GM21825 (cell line): ENCODE results near the gene BARX1.

Experiments used
- ATAC-seq: cut with Tn5 transposase; IDR thresholded peaks from one replicate; pipeline ENCODE4 v1.9.1; 2021; ENCODE audit warnings: mild to moderate bottlenecking, moderate library complexity; ENCODE audit not compliant: unreplicated experiment

Gene BARX1

DNA sequence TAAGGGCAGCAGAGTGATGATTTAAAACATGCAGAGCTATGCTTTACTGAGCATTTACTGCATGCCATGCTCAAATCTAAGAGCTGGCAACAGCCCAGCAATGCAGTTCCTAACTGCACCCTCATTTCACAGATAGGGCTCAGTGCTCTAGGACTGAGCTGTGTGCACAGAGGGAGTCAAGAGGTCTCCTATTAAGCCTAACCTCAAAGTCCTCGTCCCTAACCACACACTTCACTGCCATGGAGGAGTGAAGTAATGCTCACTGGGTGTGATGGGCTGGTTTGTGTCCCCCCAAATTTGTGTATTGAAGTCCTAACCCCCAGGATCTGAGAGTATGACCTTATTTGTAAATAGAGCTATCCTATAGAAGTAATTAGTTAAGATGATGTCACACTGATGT, 25.9 kb downstream of the BARX1 start:
- ATAC-seq: no peak

DNA sequence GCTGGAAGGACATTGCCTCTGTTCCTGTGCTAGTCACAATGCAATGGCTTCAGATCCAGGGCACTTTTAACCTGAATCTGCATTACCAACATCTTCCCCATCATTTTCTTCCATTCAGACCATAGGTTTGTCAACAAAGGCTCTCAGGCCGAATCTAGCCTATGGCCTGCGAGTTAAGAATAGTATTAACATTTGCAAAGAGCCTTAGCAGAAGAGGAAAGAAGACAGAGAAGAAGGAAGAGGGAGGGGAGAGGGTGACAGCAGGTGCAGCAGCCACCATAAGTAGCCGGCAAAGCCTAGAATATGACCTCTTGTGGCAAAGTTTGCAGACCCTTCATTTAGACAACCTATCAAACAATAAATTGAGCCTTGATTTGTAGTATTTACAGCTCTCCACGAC, 32.6 kb downstream of the BARX1 start:
- no peak for ATAC-seq

DNA sequence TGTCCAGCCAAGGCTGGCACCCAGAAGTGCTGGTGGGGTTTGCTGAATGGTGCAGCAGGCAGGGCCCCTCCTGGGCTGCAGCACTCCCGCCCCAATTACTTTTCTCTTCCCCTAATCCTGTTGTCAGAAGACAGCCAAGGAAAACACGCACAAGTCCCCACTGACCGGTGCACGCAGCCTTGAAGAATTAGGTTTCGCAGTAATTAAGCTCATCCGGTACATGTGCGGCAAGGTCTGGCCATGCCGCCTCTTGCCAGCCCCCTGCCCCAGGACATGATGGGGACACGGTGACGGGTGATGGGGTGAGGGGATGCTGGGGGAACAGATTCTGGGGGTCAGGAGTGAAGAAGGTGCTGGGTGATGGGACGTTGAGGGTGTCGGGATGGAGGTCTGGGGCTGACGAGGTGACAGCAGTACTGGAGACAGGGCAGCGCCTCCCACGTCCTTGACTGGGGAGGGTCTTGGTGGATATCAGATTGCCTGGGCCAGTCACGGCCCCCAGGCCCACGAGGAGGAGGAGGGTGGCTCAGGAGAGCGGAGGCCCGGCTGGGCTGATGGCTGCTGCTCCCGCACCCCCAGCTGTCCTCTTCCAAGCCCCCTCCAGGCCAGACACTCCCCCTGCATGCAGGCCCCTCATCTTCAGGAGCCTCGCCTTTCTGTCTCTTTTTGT, 34.9 kb downstream of the BARX1 start:
- no peak for ATAC-seq

DNA sequence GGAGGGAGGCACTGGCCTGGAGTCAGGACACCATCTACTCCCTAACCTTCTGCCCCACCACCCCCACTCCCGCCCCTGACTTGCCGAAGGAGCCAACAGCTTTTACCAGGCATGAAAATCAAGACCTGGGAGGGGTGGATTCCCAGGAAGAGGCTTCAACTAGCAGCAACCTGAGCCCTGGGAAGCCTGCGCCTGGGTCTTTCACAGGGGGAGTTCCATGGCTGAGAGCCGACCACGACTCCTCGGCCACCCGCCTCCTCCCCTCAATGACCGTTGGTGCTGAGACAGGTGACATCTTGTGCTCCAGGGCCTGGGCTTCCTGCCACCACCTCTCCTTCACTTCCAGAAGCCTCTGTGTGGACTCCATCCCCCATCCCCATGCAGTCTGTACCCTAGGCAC, 37.1 kb downstream of the BARX1 start:
- no peak for ATAC-seq

DNA sequence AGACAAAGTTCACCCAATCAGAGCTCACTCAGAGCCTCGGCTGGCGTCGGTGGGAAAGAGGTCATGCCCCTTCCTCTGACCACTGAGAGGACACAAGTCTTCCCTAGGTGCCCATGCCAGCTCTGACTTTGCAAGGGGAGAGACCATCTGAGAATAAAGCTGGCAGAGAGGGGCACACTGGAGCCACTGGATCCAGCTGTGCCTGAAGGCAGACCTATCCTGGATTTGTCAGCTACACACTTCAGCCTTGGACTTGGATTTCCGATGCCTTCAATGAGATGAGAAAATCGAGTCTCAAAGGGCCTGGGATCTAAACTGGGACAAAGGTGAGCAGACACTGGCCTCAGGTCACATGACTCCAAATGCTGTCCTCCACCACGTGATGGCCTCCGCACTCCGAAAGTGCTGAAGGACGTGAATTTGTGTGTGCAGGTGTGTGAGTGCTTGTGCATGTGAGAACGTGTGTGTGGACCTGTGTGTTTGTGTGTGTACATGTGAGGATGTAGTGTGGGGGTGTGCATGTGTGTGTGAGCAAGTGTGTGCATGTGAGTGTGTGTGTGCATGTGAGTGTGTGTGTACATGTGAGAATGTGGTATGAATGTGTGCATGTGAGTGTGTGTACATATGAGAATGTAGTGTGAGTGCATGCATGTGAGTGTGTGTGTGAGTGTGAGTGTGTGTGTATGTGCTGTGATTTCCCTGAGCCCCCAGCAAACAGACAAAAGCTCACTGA, 37.9 kb downstream of the BARX1 start:
- ATAC-seq: no peak

DNA sequence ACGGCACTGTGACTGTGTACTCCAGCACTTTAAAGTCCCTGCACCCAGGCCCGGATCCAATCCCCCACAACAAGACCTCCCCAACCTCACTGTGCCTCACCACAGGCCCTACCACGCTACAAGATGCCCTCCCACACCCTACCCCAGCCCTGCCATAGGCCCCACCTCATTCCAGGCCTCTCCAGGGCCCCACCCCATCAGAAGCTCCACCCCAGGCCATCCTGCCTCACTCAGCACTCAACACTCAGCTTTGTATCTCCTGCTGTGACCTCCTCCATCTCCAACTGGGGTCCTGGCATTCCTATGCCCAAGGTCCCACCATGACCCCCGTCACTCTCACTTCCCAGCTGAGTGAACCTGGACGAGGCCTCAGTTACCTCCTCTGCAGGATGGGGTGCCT, 38.8 kb downstream of the BARX1 start:
- no peak for ATAC-seq

DNA sequence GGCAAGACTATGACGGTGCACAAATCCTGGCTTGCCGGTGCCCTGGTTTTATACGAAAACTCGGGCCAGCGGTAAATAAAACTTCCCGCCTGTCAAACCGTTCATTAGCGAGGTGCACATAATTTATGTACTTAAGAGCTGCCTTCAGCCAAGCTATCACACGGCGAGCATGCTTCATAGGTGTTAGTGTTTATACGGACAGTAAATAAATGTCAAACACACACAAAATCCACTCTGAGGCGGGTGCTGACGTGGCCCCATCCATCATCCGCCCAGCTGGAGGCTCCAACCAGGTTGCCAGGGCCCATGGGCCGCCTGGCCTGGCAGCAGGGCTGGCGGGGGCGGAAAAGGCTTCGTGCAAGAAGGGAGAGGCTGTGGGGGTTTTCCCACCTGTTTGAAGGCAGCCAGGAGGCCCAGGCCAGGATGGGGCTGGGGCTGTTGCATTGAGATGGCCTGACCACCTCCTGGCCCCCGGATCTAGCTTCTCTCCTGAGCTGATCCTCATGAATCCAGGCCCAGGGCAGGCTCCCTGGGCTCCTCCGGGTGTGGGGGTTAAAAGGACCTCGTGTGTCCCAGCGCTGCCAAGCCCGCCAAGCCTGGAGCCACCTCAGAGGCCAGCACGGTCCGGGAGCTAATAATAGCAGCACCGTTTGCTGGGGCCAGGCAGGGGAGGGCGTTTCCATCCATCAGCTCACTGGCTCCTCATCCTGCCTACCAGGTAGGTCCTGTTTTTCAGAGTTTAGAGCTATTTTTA, 43.2 kb downstream of the BARX1 start:
- ATAC-seq: no peak

DNA sequence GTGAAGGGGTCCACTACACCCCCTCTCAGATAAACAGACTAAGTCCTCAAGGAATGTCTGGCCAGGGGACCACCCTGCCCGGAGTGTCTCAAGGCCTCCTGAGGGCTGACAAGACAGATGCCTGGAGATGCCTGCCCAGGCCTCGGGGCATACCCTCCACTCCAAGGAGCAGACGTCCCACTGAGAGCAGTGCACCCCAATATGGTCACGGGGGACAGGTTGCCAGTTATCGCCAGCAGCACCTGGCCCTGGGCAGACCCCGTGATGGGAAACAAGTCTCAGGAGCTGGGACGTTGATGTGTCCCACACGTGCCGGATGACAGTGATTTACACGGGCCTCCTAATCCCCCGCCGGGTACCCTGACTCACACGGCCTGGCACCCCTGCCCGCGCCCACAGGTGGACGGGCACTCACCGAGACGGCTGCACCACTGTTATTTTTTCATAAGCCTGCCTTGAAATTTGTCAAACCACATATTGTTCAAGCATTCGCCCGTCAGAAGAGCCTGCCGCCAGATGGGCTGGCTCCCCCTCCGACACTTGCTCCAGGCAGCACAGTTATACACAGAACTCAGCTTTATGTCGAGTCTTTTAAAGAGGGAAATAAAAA, 43.9 kb downstream of the BARX1 start:
- ATAC-seq: no peak

DNA sequence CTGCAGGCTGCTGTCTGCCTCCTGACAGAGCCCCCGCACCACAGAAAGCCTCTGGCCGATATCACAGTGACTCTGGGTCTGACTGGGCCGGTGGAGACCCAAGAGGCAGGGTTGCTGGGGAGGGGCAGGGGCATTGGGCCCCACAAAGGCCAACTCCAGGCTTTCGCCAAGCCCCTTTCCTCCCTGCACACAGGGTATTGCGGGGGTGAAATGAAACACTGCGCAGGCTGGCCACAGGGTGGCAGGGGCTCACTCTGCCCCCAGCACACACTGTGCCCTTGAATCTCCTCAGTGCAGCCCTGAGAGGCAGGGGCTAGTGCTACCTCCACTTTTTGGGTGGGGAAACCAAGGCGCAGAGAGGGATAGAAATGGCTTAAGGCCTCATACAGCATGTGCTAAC, 44.6 kb downstream of the BARX1 start:
- no peak for ATAC-seq

DNA sequence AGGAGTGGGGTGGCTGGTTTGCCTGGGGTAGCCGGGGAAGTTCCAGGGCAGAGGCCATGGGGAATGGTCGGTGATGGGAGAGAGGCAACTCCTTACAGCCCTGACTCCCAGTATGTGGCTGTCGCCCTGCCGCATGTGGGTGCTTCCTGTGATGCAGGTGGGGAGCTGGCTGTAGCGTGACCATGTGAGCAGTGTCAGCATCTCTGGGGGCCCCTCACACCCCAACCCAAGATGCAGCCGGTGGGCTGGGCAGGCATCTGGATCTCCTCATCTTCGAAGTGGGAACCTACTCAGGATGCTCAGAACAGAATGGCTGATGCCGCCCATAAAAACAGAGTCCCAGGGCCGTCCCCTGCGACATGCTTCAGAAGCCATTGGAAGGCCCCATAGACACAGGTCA, 45.0 kb downstream of the BARX1 start:
- ATAC-seq: no peak

DNA sequence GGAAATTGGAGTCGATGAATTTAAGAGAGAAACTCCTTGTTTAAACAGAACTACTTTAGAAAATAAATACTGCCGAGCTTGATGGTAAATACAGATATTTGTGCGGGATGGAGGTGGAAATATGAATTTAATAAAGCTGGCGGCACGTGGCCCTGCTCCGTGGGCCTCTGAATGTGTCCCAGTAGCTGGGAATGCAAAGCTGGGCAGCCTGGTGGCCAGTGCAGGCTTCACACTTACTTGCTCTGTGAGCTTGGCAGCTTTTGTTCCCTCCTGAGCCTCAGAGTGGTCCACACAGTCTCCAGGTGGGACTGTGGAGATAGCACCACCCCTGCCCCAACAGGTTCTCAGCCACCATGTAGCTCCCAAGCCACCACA, 45.9 kb downstream of the BARX1 start:
- no peak for ATAC-seq

DNA sequence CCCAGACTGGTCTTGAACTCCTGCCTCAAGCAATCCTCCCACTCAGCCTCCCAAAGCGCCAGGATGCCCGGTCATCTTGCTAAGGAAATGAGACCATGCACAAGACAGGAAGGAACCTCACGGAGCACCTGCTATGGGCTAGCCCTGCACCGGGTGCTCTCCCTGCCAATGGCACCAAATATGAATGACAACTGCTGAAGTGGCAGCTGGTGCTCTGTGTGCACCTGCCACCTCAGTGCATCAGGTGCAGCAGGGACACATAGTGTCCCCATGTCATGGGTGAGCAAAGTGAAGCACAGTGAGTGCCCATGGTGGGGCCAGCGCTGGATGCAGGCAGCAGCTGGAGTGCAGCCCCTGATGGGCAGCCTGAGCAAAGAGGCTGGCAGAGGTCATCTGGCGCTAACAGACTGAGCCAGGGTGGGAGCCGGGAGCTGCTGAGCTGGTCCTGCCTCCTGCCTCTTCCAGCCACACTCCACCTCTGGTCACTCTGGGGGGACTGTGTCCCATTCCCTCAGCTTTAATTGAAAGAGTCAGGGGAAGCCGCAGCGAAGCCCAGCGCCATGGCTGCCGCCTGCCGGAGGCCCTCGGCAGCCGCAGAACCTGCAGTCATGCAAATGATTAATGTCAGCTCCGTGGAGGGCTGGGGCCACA, 46.4 kb downstream of the BARX1 start:
- no peak for ATAC-seq

DNA sequence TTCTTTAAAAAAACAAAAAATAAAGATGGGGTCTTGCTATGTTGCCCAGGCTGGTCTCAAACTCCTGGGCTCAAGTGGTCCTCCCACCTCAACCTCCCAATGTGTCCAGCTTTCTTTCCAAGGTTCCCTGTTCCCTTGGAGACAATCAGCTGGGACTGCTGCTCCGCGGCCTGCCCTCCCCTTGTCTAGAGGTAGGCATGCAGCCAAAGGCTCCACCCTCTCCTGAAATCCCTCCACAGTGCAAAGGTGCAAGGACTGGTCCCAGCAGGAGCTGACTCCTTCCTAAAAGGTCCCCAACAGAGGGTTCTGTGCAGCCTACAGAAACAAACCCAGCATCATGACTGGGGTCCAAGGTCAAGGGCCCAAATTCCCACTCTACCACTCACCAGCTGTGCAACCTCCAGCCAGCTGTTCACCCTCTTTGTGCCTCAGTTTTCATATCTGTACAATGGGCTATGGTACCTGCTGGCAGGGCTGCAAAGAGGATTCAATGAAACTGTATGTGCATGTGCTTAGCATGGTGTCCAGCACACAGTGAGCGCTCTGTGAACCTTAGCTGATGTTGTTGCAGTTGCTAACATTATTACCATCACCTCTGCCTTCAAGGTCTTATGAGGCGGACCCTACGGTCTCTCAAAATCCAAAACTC, 47.5 kb downstream of the BARX1 start:
- ATAC-seq: no peak

DNA sequence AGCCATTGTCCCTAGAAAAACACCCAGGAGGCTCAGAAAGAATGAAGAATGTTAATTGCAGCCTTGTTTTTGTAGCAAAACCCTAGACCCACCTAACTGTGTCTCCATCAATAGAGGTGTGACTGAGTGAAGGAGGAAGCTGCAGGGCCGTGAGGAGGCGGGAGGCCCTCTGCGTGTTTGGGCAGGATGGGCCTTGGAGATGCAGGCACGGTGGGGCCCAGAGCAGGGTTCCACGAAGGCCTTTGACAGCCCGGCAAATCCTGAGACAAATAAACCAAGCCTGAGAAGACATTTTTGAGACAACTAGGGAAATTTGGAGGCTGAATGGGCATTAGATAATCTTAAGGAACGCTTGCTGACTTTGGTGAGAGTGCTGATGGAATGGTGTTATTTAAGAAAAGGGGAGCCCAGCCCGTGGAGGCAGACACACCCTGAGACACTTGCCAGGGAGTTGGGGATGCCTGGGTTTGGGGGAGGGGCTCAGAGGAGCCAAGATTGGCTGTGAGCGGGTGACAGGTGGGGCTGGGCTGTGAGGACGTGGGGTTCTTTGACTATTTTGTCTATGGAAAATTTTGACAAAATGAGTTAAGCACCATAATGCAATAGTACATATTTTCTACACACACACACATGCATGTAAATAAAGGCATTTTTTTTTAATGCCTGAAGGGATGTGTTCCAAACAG, 48.8 kb downstream of the BARX1 start:
- ATAC-seq: no peak

DNA sequence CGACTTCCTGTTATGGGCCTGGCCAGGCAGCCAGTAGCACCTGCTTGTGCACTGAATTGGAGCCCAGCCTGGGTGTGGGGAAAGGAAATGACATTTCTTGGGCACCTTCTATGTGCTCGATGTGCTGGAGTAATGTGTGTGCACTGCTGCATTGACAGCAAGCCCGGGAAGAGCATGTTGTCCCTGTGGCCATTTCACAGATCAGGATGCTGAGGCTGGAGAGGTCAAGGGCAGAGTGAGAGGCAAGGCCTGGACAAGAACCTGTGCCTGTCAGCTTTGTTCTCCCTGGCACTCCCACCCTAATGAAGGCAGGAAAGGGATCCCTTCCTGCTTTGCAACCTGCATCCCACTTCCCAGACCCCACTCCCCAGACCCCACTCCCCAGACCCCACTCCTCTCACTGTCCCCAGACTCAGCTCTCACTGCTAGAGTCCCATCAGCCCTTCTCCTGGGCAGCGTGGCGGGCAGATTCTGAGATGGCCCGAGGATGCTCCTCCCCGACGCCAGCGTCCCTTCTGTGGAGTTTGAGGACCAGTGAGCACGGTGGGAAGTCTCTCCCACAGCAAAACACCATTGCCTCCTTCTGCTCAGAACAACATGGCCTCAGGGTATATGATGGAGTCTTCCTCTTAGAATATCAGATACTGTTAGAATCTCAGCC, 49.6 kb downstream of the BARX1 start:
- no peak for ATAC-seq

DNA sequence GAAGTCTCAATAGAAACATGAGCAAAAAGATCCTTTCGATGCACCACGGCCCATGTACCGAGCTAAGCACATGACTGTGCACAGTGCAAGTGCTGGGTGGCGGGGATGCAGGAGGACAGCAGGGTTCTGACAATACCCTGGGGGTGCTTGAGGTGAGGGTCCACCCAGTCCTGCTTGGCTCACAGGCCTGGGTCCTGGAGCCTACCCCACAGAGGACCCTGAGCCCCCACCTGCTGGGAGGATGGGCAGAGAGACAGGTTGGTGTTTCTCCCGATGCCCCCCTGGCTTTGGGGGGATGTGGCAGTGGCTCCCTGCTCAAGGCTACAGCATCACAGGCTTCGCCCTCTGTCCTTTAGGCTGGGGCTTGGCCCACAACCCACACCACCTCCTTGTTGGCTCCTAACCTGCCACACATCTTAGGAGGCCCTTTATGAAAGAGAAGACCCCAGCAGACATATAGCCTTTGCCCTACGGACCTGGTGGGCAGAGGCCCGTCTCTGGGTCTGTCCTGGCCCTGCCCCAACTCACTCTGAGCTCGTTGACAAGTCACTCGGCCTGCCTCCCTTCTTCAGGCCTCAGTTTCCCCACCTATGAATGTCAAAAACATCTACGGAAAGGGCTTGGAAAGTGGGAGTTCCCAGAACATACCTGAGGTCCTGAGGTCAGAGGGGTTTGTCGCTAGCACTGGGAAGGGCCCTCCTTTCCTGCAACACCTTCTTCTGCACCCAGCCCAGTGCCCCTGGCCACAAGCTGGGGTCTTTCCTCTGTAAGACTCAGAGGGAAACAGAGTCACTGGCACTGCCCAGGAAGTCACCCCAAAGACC, 50.3 kb downstream of the BARX1 start:
- no peak for ATAC-seq

DNA sequence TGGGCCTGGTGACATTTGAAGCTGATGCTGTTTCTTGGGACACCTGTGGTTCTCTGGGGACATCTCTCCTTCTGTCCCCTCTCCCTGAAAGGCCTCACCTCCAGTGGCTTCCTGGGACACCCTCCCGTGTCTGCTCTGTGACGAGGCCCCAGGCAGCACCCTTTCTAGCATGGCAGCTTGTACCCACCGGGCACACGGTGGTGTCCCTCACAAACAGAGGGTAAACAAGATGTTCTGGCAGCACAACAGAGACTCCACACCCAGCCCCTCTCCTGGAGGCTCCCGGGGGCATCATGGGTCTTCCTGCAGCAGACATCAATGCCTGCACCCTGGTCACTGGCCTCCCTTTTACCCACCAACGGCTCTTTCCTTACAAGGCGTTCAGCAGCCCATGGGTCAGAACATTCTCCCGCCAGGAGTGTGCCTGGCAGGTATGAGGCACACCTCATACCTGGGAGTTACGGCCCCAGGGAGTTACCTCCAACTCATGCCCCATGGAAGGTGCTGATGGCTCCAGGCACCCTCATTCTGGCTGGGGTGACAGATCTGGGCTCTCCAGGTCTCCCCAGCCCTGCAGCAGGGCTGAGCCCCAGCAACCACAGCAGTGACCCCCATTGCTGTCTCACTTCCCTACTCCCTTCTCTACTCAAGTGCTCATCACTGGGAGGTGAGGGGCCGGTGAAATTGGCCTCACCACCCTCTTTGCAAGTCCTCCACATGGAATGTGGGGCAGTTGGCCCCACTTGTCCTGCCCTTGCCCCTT, 51.1 kb downstream of the BARX1 start:
- ATAC-seq: no peak
